GM12801 (cell line): Measurements from ENCODE around the gene CRP.

Experiments
- CTCF ChIP-seq: IDR thresholded peaks from one replicate; pipeline ENCODE4 v1.5.1; 2011; ENCODE audit warnings: control low read depth; ENCODE audit not compliant: insufficient read length; ENCODE audit errors: extremely low read depth

Gene CRP

GRCh38 chr1:159715855-159716254 lies 1.5 kb upstream of the CRP start:
- no peak for TF ChIP-seq CTCF

GRCh38 chr1:159712080-159712479 lies 2.3 kb downstream of the CRP start:
- no peak for TF ChIP-seq CTCF

GRCh38 chr1:159707472-159708260 lies 6.7 kb downstream of the CRP start:
- no peak for TF ChIP-seq CTCF

GRCh38 chr1:159705904-159706256 lies 8.5 kb downstream of the CRP start:
- no peak for TF ChIP-seq CTCF

GRCh38 chr1:159705251-159705903 lies 9.0 kb downstream of the CRP start:
- TF ChIP-seq CTCF = no peak

- no peak for TF ChIP-seq CTCF
Measured at GRCh38 chr1:159704481-159704880, 9.9 kb downstream of the CRP start.

GRCh38 chr1:159700312-159700711 lies 14.1 kb downstream of the CRP start:
- TF ChIP-seq CTCF = no peak
